ENCODE results near the gene TEX48. TPM values are rescaled to one million over a fixed set of nuclear protein-coding genes. Genes with fewer than 3 reads are reported as not detected.

Gene TEX48
- polyA plus RNA-seq, 6 donors from 2014 or later = not detected

DNA sequence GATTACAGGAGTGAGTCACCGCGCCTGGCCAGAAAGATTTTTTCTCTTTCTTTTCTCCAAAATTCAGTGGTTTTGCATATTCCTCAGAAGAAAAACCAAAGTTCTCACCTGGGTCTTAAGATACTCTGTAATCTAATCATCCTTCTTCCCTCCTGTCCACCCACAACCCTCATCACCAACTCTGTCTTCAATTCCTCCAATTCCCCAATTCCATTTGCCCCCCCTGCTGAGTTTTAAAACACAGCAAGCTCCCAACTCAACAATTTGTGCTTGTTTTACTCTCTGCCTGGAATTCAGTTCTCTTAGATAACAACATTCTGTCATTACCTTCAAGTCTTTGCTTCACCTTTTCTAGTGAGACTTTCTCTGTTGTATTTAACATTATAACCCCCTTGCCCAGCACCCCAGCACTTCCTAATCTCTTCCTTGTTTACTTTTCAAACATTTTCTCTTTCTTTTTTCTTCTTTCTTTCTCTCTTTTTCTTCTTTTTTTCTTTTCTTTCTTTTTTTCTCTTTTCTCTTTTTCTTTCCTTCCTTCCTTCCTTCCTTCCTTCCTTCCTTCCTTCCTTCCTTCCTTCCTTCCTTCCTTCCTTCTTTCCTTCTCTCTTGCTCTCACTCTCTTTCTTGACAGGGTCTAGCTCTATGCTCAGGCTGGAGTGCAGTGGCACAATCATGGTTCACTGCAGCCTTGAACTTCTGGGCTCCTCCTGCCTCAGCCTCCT is 7.8 kb downstream of the TEX48 start:
- Mint-ChIP-seq H3K36me3 (peaks cover 0 to 11% of the 10 kb centered on the region in 2 donors), H3K27me3 (peaks cover 12 to 30% (median 22%) of the 10 kb centered on the region in 3 donors), H3K9me3 (peaks cover 0 to 6% (median 0%) of the 10 kb centered on the region in 7 donors), H3K4me1 (no peaks in the 10 kb centered on the region), H3K4me3 (no peak overlapping the region), H3K27ac (peak overlapping the region in 1 of 6 donors; percentile 10)
- DNase-seq (no peak), ATAC-seq (ENCODE audit: low read depth in 2 of 2) (no peak)

DNA sequence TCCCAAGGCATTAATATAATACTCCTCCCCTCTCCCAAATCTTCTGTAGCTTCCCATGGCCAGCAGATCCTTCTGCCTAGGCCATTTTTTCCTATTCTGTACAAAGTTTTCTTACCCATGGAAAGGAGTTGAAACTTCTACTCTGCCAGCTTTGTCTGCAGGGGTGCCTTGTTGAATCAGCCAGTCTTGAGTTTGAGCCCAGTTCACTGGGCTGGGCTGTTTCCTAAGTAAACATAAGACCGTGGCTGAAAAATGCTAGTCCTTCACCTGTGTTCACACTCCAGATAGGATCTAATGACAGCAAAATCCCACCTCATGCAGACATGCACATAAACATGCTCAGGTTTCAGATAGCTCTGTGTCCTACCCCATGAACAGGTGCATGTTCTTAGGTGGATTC is 10.4 kb downstream of the TEX48 start:
- Mint-ChIP-seq H3K4me1 (peaks cover 0 to 4% (median 0%) of the 10 kb centered on the region in 3 donors), H3K27ac (no peak overlapping the region), H3K36me3 (peaks cover 0 to 7% of the 10 kb centered on the region in 2 donors), H3K27me3 (peaks cover 5 to 22% (median 13%) of the 10 kb centered on the region in 3 donors), H3K4me3 (no peak overlapping the region), H3K9me3 (peaks cover 0 to 6% (median 0%) of the 10 kb centered on the region in 7 donors)
- ATAC-seq (ENCODE audit: low read depth in 2 of 2) (no peak), DNase-seq (no peak)

GRCh38 chr9:114669961-114670360 is 12.0 kb downstream of the TEX48 start:
- Mint-ChIP-seq H3K36me3 (peaks cover 0 to 7% of the 10 kb centered on the region in 2 donors), H3K4me3 (no peak overlapping the region), H3K27ac (peak overlapping the region in 1 of 6 donors; percentile 11), H3K27me3 (peaks cover 0 to 12% (median 6%) of the 10 kb centered on the region in 3 donors), H3K9me3 (peaks cover 0 to 6% (median 0%) of the 10 kb centered on the region in 7 donors), H3K4me1 (peaks cover 0 to 4% (median 0%) of the 10 kb centered on the region in 3 donors)
- DNase-seq = no peak
- ATAC-seq (ENCODE audit: low read depth in 2 of 2) = no peak

DNA sequence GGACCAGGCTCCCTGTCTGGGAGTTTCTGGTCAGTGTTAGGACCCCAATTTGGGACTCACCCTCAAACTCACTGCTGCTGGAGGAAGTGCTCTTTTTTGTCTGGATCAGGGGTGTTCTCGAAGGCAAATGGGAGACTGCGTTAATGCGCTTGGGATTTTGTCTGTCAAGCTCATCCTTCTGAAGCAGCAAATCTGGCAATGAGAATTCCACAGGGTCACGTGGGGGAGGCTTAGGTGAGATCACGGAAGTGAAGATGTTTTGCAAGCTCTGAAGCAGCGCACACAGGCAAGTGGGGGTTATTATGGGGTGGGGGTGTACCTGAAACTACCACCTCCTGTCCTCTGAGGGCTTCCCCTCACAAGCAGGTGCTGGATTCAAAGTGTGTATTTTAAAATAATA is 13.8 kb downstream of the TEX48 start:
- ATAC-seq (ENCODE audit: low read depth in 2 of 2) (no peak), DNase-seq (no peak)
- no peak overlapping the region for H3K27ac Mint-ChIP-seq
- H3K27me3 Mint-ChIP-seq = peaks cover 0 to 6% (median 0%) of the 10 kb centered on the region in 3 donors
- H3K9me3 Mint-ChIP-seq = peaks cover 0 to 6% (median 0%) of the 10 kb centered on the region in 7 donors
- H3K36me3 Mint-ChIP-seq = peaks cover 0 to 7% of the 10 kb centered on the region in 2 donors
- H3K4me1 Mint-ChIP-seq = peaks cover 0 to 4% (median 0%) of the 10 kb centered on the region in 3 donors
- H3K4me3 Mint-ChIP-seq = no peak overlapping the region

- Mint-ChIP-seq H3K27me3 (peaks cover 0 to 6% (median 5%) of the 10 kb centered on the region in 3 donors), H3K36me3 (peaks cover 0 to 7% of the 10 kb centered on the region in 2 donors), H3K4me3 (no peak overlapping the region), H3K27ac (no peak overlapping the region), H3K4me1 (peaks cover 5 to 12% (median 6%) of the 10 kb centered on the region in 3 donors), H3K9me3 (peaks cover 0 to 6% (median 0%) of the 10 kb centered on the region in 7 donors)
- no peak for DNase-seq
- no peak for ATAC-seq (ENCODE audit: low read depth in 2 of 2)
These were observed 15.1 kb downstream of the TEX48 start for GRCh38 chr9:114666851-114667250.

DNA sequence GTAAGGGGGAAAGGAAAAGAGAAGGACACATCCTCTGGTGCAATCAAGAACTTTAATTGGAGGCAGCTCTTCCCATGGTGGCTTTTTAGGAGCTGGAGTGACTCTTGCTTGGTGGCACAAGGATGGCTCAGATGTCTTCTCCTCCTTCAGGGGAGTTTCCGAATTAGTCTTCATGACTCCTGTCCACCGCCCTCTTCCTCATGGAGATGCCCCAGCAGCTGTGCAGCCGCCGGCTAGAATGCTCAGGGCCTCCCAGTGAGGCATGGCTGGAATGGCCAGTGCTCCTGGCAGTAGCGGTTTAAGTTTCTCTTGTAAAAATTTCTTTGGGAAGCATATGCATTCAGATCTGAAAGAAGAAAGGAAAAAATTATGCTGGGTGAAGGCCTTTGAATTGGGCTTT is 15.6 kb downstream of the TEX48 start:
- Mint-ChIP-seq H3K27ac (no peak overlapping the region), H3K4me3 (no peak overlapping the region), H3K9me3 (peaks cover 0 to 6% (median 0%) of the 10 kb centered on the region in 7 donors), H3K27me3 (peaks cover 0 to 6% (median 5%) of the 10 kb centered on the region in 3 donors), H3K36me3 (peaks cover 0 to 7% of the 10 kb centered on the region in 2 donors), H3K4me1 (peaks cover 5 to 13% (median 6%) of the 10 kb centered on the region in 3 donors)
- ATAC-seq (ENCODE audit: low read depth in 2 of 2) = no peak
- no peak for DNase-seq

DNA sequence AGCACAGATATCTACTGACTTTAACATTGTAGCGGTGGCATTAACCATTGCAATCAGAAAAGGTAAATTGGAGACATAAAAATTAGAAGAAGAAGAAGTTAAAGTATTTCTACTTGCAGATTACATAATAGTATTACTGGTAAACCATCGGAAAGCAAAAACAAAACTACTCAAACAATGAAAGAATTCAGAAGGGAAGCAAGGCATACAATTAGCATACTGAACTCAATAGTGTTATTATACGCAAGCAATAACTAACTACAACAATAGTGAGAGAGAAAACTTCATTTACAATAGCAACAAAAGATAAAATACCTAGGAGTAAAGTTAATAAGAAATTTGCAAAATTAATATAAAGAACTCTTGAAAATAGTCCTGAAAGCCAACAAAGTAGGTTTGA is 17.8 kb downstream of the TEX48 start:
- DNase-seq = no peak
- no peak for ATAC-seq (ENCODE audit: low read depth in 2 of 2)
- Mint-ChIP-seq H3K36me3 (peaks cover 2 to 6% of the 10 kb centered on the region in 2 donors), H3K9me3 (no peaks in the 10 kb centered on the region), H3K27me3 (peaks cover 0 to 5% (median 0%) of the 10 kb centered on the region in 3 donors), H3K27ac (no peak overlapping the region), H3K4me3 (no peak overlapping the region), H3K4me1 (peaks cover 5 to 13% (median 6%) of the 10 kb centered on the region in 3 donors)

DNA sequence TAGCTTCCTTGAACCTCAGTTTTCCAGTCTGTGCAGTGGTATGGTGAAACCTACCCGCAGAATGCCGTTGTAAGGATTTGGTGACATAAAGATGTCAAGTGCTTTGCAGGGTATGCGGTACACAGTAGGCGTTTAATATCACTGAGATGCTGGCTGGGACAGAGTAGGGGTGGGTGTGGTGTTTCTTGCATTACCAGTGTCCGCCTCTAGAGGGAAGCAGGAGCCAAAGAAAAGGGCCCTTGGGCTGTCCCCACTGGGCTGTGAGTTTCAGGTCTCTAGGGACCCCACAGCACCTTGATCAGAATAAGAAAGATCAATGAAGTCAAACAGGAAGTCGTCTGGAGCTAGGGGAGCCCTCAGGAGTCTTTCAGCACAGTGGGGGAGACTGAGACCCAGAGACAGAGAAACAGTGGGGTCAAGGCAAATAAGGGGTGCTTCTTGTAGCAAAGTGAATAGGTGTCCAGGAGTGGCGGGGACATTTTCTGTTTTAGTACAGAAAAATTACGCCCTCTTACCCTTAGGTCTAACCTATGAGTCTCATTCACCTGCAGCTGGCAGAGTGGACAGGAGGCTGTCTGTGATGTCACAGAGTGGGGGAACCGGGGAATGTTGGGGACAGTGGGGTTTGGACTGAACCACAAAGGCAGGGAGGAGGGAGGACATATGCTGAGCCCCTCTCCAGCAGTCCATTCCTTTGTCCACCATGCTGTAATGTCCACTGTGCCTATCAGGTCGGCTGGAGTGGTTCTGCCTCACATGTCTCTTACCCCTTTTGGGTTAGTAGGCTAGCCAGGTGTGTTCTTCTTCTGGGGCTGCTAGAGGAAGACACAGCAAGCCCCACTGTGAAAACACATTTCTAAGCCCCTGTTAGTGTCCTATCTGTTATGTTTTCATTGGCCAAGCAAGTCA is 19.7 kb downstream of the TEX48 start:
- peaks cover 5 to 13% (median 6%) of the 10 kb centered on the region in 3 donors for H3K4me1 Mint-ChIP-seq
- H3K9me3 Mint-ChIP-seq = no peaks in the 10 kb centered on the region
- H3K27ac Mint-ChIP-seq = peak overlapping the region in 3 of 6 donors; percentile 52 to 87 (median 64)
- peaks cover 0 to 5% (median 0%) of the 10 kb centered on the region in 3 donors for H3K27me3 Mint-ChIP-seq
- ATAC-seq (ENCODE audit: low read depth in 2 of 2) (peak; percentile 81 to 87), DNase-seq (peak; percentile 50)
- H3K36me3 Mint-ChIP-seq = peaks cover 9 to 10% of the 10 kb centered on the region in 2 donors
- no peak overlapping the region for H3K4me3 Mint-ChIP-seq

DNA sequence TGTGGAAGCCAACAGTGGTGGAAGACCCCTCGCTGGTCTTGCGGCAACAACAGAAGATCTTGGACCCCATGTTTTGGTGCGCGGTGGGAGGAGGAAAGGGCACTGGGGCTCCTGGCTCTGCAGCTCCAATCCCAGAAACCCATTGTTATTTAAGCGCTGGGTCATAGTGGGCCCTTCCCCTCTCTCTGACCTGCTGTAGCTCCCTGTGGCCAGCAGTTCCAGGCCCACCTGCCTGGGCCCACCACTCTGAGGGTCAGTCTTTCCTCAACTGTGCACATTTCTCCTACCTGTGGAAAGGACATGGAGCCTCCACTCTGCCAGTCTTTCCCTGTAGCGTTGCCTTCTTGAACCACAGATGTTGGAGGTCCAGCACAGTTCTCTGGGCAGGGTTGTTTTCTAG is 24.3 kb downstream of the TEX48 start, which contains the start of gene TEX53:
TSS of gene TEX53 (minus strand) at position 101 of the 400 bp plus-strand sequence. CDS start at position 70, 31 bp downstream.
- H3K9me3 Mint-ChIP-seq = no peaks in the 10 kb centered on the region

DNA sequence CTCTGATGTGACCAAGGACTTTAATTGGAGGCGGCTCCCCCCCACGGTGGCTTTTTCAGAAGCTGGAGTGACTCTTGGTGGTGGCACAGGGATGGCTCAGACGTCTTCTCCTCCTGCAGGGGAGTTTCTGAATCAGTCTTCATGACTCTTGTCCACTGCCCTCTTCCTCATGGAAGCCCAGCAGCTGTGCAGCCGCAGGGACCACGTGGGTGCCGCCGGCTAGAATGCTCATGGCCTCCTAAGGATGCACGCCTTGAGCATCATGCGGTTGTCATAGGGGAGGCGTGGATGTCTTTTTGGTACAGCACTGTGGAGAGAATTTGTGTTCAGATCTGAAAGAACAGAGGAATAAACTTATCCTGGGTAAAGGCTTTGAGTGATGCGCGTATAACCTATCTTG is 25.7 kb downstream of the TEX48 start:
- ATAC-seq (ENCODE audit: low read depth in 2 of 2) (no peak), DNase-seq (no peak)
- peaks cover 25 to 28% (median 27%) of the 10 kb centered on the region in 3 donors for H3K4me1 Mint-ChIP-seq
- peak overlapping the region in 2 of 6 donors; percentile 24 to 72 for H3K27ac Mint-ChIP-seq
- H3K9me3 Mint-ChIP-seq = no peaks in the 10 kb centered on the region
- H3K27me3 Mint-ChIP-seq = no peaks in the 10 kb centered on the region
- H3K36me3 Mint-ChIP-seq = peaks cover 9 to 14% of the 10 kb centered on the region in 2 donors
- H3K4me3 Mint-ChIP-seq = no peak overlapping the region

More for the DNA sequence above, 24.3 kb downstream of the TEX48 start, which contains the start of gene TEX53:
- ATAC-seq (ENCODE audit: low read depth in 2 of 2) (no peak), DNase-seq (no peak)
- Mint-ChIP-seq H3K36me3 (peaks cover 9 to 10% of the 10 kb centered on the region in 2 donors), H3K4me1 (peaks cover 21 to 28% (median 25%) of the 10 kb centered on the region in 3 donors), H3K27me3 (peaks cover 0 to 5% (median 0%) of the 10 kb centered on the region in 3 donors), H3K27ac (peak within 1 kb of the TSS in 2 of 6 donors; percentile 14 to 47), H3K4me3 (no peak within 1 kb of the TSS)

DNA sequence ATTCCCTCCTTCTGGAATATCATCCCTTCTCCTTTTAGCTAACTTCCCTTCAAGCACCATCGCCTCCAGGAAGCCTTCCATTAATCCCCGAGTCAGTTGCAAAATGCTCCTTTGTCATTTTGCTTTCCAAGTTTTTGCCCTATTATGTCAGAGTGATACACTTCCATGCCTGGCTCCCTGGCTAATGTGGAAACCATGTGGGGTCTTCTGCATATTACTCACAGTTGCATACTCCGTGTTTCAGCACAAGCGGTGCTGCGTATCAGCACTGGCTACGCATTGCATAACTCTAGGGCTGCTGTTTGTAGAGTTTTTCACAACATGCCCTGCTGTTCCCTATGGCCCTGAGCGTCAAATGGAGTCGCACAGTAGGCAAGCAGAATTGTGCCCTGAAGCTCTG is 26.3 kb downstream of the TEX48 start:
- Mint-ChIP-seq H3K9me3 (no peaks in the 10 kb centered on the region), H3K4me1 (peaks cover 25 to 28% (median 27%) of the 10 kb centered on the region in 3 donors), H3K4me3 (peak overlapping the region in 1 of 8 donors; percentile 1), H3K27me3 (no peaks in the 10 kb centered on the region), H3K36me3 (peaks cover 9 to 14% of the 10 kb centered on the region in 2 donors), H3K27ac (peak overlapping the region in 2 of 6 donors; percentile 48 to 89)
- ATAC-seq (ENCODE audit: low read depth in 2 of 2) (no peak), DNase-seq (no peak)

DNA sequence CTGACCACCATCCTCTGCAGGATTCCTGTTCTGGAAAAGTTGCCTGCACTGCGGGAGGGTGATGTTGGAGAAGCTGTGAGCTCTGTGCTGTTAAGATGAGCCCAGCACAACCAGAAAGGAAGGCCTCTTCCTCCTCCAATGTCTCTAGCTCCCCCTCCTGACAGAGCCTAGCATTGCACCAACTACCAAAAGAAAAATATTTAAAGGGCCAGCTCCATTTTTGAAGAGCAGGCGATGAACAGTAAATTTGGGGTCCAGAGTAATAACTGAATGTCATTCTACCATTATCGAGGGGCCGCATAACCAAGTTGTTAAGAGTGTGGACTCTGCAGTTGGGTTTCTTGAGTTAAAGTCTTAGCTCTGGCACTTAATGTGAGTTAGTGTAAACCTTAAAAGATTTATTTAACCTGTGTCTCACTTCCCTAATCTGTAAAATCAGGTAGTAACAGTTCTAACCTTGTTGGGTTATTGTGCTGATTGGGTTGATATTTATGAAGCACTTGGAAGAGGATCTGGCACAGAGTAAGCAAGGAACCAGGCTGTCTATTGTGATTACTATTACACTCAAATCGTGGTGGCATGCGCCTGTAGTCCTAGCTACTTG is 28.3 kb downstream of the TEX48 start:
- ATAC-seq (ENCODE audit: low read depth in 2 of 2) (peak; percentile 84 to 85), DNase-seq (peak; percentile 78)
- peaks cover 0 to under 1% (median 0%) of the 10 kb centered on the region in 7 donors for H3K9me3 Mint-ChIP-seq
- H3K4me1 Mint-ChIP-seq = peaks cover 25 to 28% (median 27%) of the 10 kb centered on the region in 3 donors
- peaks cover 2 to 5% of the 10 kb centered on the region in 2 donors for H3K36me3 Mint-ChIP-seq
- H3K4me3 Mint-ChIP-seq = peak overlapping the region in 4 of 8 donors; percentile 42 to 68 (median 56)
- H3K27ac Mint-ChIP-seq = peak overlapping the region in 5 of 6 donors; percentile 27 to 84 (median 75)
- H3K27me3 Mint-ChIP-seq = no peaks in the 10 kb centered on the region
